Measurements from ENCODE around the gene CDK5RAP2.
A peak's percentile ranks its signal among the peaks of the same experiment; 100 is the strongest.

CDK5RAP2 gene

GRCh38 chr9:120402741-120403542 is 177.0 kb downstream of the CDK5RAP2 start:
- no peak overlapping the region for H3K4me3 ChIP-seq (replicated peaks; ENCODE audit: low read depth, low read length)
- TF ChIP-seq CTCF (IDR thresholded peaks at IDR 0.05; ENCODE audit: low read length, missing control alignments) = no peak
- DNase-seq (ENCODE audit: low read depth) = peak; percentile 94

- TF ChIP-seq CTCF (IDR thresholded peaks at IDR 0.05; ENCODE audit: low read length, missing control alignments) = no peak
- no peak for DNase-seq (ENCODE audit: low read depth)
- H3K4me3 ChIP-seq (replicated peaks; ENCODE audit: low read depth, low read length) = no peak overlapping the region
Observed at GRCh38 chr9:120399940-120400339, 180.0 kb downstream of the CDK5RAP2 start.

- TF ChIP-seq CTCF (IDR thresholded peaks at IDR 0.05; ENCODE audit: low read length, missing control alignments) = no peak
- no peak for DNase-seq (ENCODE audit: low read depth)
- no peak overlapping the region for H3K4me3 ChIP-seq (replicated peaks; ENCODE audit: low read depth, low read length)
Observed at GRCh38 chr9:120398286-120398685, 181.7 kb downstream of the CDK5RAP2 start.

- TF ChIP-seq CTCF (IDR thresholded peaks at IDR 0.05; ENCODE audit: low read length, missing control alignments) = no peak
- no peak overlapping the region for H3K4me3 ChIP-seq (replicated peaks; ENCODE audit: low read depth, low read length)
- DNase-seq (ENCODE audit: low read depth) = no peak
Observed at GRCh38 chr9:120397453-120397852, 182.5 kb downstream of the CDK5RAP2 start.

DNA sequence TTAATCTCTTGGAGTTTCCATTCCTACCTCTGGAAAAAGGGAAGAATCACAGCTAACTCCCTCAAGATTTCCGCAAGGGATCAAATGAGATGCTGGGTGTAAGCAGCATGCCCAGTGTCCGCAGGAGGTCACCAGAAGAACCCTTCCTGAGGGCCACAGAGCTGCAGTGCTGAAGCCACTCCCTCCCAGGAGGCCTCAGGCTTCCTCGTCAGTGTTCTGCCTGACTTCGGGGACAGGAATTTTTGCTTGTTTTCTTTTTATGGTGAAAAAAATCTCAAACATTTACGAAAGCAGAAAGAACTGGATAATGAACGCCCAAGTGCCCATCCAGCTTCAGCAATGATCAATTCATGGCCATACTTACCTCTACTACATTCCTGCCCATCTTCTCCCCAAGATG is 183.0 kb downstream of the CDK5RAP2 start:
- no peak for TF ChIP-seq CTCF (IDR thresholded peaks at IDR 0.05; ENCODE audit: low read length, missing control alignments)
- H3K4me3 ChIP-seq (replicated peaks; ENCODE audit: low read depth, low read length) = no peak overlapping the region
- no peak for DNase-seq (ENCODE audit: low read depth)

DNA sequence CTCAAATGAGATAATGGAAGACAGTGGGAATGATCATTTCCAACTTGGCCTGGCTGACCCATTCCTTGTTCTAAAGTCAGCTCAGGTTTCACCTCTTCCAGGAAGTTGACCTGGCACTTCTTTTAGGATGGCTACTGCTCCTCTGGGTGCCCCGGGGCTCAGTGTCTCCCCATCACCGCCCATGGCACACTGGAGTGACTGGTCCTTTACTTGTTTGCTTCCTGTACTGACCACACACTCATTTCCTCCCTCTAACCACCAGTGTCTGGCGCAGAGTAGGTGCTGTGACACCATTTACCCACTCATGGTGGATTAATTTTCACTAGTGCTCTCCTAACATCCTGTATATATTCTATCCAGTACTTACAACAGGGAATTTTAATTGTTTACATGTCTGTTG is 183.5 kb downstream of the CDK5RAP2 start:
- no peak for TF ChIP-seq CTCF (IDR thresholded peaks at IDR 0.05; ENCODE audit: low read length, missing control alignments)
- DNase-seq (ENCODE audit: low read depth) = no peak
- H3K4me3 ChIP-seq (replicated peaks; ENCODE audit: low read depth, low read length) = no peak overlapping the region

DNA sequence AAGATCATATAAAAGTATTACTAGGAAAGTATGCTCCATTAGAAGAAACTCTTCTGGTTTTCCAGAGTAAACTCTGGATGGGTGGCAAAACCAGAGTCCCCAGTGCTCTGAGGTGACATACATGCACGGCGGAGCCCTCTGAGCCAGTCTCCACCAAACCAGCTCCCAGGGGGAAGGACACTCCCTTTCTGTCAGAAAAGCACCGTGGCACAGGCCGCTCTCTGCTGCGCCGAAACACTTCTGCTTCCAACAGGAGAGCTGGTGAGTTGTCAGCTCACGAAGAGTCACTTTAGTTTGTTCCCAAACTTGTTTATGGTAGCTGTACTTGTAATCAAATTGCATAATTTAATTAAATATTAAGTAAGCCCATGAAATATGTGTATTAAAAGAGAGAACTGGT is 184.6 kb downstream of the CDK5RAP2 start:
- no peak overlapping the region for H3K4me3 ChIP-seq (replicated peaks; ENCODE audit: low read depth, low read length)
- no peak for DNase-seq (ENCODE audit: low read depth)
- no peak for TF ChIP-seq CTCF (IDR thresholded peaks at IDR 0.05; ENCODE audit: low read length, missing control alignments)
